NCI-H526 (cell line): ENCODE results near the gene MED10.

Source experiments
- DNase-seq, 2 experiments: peaks; one replicate each; lab custom pipeline; 2025; lab: John Stamatoyannopoulos, UW

Gene MED10

DNA sequence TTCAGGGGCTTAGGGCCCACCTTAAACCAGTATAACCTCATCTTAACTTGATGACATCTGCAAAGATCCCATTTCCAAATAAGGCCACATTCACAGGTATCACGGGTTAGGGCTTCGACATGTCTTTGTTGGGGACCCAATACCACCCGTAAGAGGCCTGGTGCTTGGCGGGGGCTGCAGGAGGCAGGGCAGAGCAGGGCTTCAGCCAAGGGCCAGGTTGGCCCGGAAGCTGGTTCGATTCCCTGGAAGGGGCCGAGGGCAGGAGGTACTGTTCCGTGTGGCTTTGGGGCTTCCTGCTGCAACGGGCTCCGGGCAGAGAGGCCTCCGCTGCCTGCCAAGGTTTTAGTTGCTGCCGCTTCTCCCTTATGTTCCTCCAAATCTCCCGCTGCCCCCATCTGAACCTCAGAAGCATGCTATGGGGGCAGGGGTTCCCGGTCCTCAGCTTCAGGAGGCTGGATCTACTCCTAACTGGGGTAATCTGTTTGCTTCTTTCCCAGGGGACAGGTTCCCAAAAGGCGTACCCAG lies 29.8 kb downstream of the MED10 start:
- DNase-seq: no peak

DNA sequence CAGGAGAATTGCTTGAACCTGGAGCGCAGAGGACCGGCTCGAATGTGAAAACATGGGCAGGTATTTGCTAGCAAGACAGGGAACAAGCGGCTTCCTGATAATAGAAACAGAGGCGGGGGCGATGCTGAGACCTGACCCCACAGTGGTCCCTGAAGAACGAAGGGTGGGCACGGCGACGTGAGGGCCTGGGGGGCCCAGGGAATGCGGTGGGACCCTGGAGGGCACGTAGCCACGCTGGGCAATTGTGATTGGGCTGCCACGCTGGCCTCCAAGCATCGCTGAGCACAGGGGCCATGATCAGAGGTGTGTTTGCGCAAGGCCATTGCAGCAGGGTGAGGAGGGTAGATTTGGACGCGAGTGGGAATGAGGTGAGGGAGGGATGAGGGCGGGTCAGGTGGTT lies 30.7 kb downstream of the MED10 start:
- no peak for DNase-seq

DNA sequence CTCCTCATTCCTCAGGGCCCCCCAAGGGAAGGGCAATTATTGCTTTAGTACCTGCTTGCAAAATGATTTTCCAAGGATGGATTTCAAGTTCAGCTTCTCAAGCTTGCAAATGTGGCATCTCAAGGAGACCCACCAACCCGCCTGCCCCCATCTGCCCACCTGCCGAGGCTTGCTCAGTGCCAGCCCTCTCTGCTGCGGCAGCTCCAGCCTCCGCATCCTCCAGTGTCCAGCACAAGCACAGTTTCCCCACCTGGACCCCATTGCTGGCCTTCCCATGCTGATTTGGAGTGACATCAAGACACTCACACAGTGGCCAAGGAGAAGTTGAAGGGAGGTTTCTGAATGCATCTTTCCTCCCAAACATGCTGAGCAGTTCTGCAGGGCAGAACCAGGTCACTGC lies 31.2 kb downstream of the MED10 start:
- no peak for DNase-seq

DNA sequence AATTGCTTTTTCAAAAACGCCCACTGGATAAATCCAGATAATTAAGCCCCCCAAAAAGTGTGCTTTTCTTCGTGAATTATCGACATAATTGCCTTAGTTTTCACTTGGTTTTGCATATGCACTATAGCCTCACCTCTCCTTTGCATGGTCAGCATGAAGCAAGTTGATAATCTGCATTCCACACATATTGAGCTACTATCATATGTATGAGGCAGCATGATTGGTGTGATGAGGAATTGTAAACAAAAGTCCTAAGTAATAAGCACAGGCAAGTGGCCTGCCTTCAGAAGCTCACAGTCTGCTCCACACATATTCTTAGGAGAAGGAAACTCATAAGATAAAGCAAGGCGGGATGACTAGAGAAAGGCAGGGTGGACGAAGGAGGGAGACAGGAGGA lies 33.8 kb downstream of the MED10 start:
- DNase-seq: no peak

DNA sequence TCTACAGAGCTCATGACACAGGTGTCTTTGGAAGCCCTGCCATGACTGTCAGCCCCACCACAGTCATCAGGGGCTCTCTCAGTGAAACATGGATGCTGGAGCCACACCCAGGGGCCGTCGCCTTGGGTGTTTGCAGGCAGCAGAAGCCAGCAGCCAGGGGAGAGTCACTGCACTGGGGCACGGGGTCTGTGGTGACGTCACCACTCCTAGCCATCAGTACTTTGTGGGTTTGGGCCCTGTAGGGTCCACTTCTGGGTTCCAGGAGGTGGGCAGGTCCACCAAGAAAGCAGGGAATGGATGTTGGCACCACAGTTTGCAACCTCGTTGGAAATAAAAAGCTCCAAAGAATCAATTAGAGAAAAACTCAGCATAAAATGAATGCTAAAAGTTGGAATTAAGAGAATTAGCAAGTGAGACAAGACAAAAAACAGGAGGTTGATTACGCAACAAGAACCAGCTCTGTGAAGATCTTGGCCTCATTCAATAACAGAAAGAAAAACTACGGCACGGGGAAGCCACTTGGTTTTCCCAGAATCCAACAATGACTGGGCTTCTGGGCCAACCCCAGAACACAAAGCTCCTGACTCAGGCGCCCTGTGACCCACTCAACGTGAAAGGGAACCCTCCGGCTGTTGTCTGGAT lies 34.3 kb downstream of the MED10 start:
- no peak for DNase-seq

DNA sequence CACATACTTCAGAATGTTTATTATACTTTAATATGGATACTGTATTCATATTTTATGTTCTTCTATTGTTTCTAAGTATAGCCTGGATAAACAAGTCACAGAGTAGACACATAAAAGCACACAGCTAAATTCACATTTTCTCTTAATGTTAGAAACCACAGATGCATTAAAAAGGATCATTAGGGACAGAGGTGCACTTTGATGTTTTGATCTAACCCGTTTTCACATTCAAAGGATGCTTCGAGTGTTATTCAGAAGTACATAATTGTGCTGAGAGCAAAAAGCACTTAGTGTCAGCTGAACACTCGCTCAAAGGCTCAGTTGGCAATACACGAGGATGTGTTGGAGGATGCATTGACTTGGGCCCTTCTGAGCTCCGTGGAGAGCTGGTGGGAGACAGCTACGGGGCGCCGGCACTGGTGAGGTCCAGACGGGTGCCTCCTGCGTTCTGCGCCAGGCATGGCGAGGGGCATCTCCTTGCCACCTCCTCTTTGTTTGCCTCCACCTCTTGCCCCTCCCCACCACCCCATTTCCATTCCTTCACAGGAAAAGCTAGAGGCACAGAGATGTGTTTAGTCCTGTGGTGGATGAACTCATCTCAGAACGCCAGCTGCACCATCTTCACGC lies 35.5 kb downstream of the MED10 start:
- DNase-seq: no peak

DNA sequence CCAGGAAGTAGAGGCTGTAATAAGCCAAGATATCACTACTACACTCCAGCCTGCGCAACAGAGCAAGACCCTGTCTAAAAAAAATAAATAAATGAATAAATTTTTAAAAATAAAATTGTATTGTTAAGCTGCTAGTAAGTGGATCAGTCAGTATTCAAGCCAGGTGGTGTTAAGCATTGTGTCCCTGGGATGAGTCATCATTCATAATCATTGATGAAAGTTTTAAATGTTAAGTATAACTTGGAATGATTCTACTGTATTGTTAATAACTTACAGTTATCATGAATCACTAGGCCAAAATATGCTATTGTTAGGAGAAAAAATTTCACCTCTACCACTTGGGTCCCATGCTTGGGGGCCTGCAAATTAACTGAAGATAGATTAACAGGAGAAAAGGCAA lies 38.2 kb downstream of the MED10 start:
- DNase-seq: no peak

DNA sequence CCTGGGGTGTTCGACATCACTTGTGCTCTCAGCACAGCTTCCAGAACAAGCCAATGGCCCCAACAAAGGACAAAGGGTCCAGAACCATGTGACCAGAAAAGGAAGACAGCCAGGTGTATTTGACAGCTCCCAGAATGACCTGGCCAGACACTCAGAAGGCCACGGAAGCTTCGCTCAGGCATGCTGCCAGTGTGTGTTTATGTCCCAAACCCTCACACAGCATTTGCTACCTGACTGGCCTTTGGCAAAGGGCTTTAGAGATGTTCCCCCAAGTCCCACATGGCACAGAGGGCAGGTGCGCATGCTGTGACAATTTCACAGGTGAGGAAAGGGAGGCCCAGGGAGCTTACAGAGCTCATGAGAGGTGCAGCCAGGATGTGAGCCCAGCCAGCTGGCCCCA lies 39.5 kb downstream of the MED10 start:
- no peak for DNase-seq

DNA sequence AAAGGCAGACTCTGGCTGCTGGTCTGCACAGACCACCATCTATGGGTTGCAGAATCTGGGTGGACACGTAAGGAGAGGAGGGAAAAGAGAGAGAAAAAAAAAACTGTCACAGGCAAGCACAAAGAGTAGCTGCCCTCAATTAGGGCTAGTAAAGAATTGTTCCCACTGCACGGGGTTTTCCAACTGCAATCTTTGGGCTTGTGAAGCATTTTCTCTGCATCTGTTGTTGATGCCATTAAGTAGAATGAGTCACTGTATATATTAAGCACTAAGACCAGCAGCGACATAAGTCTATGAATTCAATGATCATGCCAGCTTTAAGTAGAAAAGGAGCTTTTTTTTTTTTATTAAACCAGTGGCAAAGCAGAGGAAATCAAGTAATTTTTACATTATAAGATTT lies 40.2 kb downstream of the MED10 start:
- no peak for DNase-seq

DNA sequence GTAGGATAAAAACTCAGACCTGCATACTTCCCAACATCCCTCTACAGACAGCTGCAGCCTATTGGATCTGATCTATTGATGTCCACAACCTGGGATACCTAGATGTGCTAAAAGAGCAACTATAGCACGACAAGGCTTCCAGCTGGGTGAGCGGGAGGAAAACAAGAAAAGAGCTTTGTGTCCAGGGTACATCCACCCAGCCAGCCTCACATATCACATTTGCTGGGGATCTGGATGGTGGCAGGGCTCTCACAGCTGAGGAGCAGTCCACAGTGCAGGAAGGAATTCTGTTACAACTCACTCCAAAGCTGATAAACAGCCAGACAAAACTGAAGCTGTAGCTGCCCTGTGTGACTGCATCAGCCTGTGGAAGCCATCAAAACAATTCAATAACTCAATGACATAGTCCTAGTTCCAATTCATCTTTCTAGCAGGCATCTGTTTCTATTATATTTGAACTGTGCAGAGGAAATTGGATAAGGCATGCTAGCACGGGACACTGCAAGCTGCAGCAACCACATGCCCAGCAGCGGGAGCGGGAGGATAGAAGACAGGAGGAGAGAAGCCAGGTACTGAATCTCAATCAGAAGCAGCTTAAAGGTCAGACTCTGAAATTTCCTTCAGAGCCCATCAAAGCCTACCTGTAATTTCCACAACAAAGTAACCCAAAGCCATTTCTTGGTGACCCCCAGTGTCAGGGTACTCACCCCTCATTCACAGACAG lies 45.0 kb downstream of the MED10 start:
- DNase-seq: no peak

DNA sequence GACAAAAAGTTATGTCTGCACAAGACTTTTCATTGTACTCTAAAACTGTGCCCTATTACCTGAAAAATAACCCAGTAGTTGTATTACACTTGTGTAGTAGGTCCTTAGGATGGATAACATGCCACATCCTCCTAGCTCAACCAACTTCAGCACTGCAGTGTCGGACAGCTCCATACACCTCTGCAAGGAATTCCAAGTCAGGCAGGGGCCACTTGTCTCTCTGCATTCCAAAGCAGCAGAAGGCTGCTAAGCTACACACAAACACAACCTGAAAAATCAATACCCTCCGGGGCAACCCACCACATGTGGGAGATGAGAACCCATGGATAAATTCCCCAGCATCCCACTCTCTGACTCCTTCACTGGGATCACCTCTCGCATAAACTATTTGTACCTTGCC lies 50.2 kb downstream of the MED10 start:
- DNase-seq: no peak

DNA sequence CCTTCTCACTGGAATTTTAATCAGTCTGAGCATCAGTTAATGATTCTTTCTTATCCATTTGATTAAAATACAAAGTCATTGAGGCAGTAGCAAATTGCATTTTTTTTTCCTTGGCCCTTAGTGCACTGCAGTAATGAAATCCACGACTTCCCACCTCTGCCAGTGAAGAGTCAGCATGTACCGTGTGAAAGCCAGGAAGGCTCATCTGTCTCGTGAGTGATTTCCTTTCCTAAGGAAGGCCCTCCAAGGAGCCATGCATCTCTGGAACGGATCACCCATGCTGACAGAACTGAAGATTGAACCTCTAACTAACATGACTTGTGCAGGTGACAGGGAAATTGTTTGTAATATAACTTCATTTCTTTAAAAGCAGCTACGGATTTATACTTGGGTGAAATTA lies 51.6 kb downstream of the MED10 start:
- no peak for DNase-seq

DNA sequence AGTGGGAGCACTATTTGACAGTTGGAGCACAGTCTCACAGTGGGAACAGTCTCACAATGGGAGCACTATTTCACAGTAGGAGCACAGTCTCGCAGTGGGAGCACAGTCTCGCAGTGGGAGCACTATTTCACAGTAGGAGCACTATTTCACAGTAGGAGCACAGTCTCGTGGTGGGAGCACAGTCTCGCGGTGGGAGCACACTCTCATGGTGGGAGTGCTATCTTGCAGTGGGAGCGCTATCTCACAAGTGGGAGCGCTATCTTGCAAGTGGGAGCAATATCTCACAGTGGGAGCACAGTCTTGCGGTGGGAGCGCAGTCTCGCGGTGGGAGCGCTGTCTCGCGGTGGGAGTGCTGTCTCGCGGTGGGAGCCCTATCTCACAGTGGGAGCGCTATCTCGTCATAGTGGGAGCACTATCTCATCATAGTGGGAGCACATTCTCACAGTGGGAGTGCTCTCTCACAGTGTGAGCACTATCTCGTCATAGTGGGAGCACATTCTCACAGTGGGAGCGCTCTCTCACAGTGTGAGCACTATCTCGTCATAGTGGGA lies 56.1 kb downstream of the MED10 start:
- no peak for DNase-seq
